HCT116 (cell line): ENCODE results near the gene ASB15. TPM values are rescaled to one million over a fixed set of nuclear protein-coding genes. Genes with fewer than 3 reads are reported as not detected.

ENCODE experiments used
- ATAC-seq: fragments of 200-7000 bp; cut with Tn5 transposase; 2 replicates; pipeline ENCODE4 v1.9.1; 2020; ENCODE audit warnings: mild to moderate bottlenecking, moderate library complexity
- BruUV-seq: library from RNA; stranded (reverse); fragments of 400-500 nt; replicated peaks from 2 replicates; lab custom pipeline; 2021; lab: Mats Ljungman, UMichigan
- CTCF ChIA-PET: fragments of 300-600 bp; sonication (Branson Sonifier 250); formaldehyde crosslinking; loops from one replicate; lab custom pipeline; 2021; ENCODE audit warnings: antibody characterized with exemption; lab: Charles Lee
- POLR2A ChIA-PET: fragments of 300-600, 350-600 bp; sonication (Branson Sonifier 250); formaldehyde crosslinking; loops from one replicate; lab custom pipeline; 2021; ENCODE audit warnings: antibody characterized with exemption; lab: Charles Lee
- RAD21 ChIA-PET, 2 experiments: fragments of 300-600 bp; sonication (Branson Sonifier 250); formaldehyde crosslinking; loops; one replicate each; lab custom pipeline; 2023; ENCODE audit warnings: low total read pairs in 2 of 2; ENCODE audit not compliant: uncharacterized antibody in 2 of 2, unreplicated experiment in 2 of 2, low non-redundant PET in 1 of 2; lab: Charles Lee
- DNase-seq: peaks from one replicate; pipeline ENCODE4 v3.0.0-alpha.2; 2010; ENCODE audit warnings: low read depth, low spot score
- H2AFZ ChIP-seq: fragments of 200-600 bp; shearing (Covaris generic), sonication (generic); 2 replicates; pipeline ENCODE4 v1.6.1; 2017; ENCODE audit warnings: low read depth, mixed run types, mixed read lengths, antibody characterized with exemption, low read length; ENCODE audit not compliant: poor library complexity, severe bottlenecking
- H3K27ac ChIP-seq: 2 replicates; pipeline ENCODE4 v1.5.1; 2012; ENCODE audit warnings: low read depth, low read length
- H3K27me3 ChIP-seq: fragments of 200-600 bp; sonication (generic); 2 replicates; pipeline ENCODE4 v1.6.1; 2016; ENCODE audit warnings: mixed run types, low read length, mixed read lengths; ENCODE audit not compliant: insufficient read depth
- H3K36me3 ChIP-seq, 2 experiments: fragments of 200-500 bp in 1 of 2; fragments of 200-600 bp in 1 of 2; sonication (Bioruptor generic) in 1 of 2; sonication (generic) in 1 of 2; 2 replicates each; pipeline versions ENCODE4 v1.5.1 to v1.6.1; 2014 to 2016; ENCODE audit warnings: low read length in 2 of 2, inconsistent platforms in 1 of 2, mixed read lengths in 1 of 2, mixed run types in 1 of 2; ENCODE audit not compliant: insufficient read depth in 2 of 2, control insufficient read depth in 1 of 2
- H3K4me1 ChIP-seq, 2 experiments: fragments of 200-600 bp in 1 of 2; sonication (generic) in 1 of 2; 2 replicates each; pipeline versions ENCODE4 v1.5.1 to v1.6.1; 2012 to 2017; ENCODE audit warnings: low read length in 2 of 2, inconsistent platforms in 1 of 2, mild to moderate bottlenecking in 1 of 2, mixed read lengths in 1 of 2, mixed run types in 1 of 2, moderate library complexity in 1 of 2; ENCODE audit not compliant: insufficient read depth in 2 of 2, control insufficient read depth in 1 of 2
- H3K4me2 ChIP-seq: fragments of 200-600 bp; sonication (generic); 2 replicates; pipeline ENCODE4 v1.6.1; 2017; ENCODE audit warnings: mixed run types, low read length, mixed read lengths
- H3K4me3 ChIP-seq, 2 experiments: fragments of 200-600 bp in 1 of 2; sonication (generic) in 1 of 2; replicated peaks in 1 of 2; 2 replicates each; pipeline ENCODE4 v1.5.1; 2011 to 2016; ENCODE audit warnings: low read length in 2 of 2, control low read depth in 1 of 2, low read depth in 1 of 2, mild to moderate bottlenecking in 1 of 2, mixed read lengths in 1 of 2, mixed run types in 1 of 2
- H3K79me2 ChIP-seq: fragments of 200-600 bp; sonication (generic); 2 replicates; pipeline ENCODE4 v1.6.1; 2017; ENCODE audit warnings: mild to moderate bottlenecking, mixed run types, low read length, moderate library complexity, mixed read lengths; ENCODE audit not compliant: insufficient read depth
- H3K9ac ChIP-seq: fragments of 200-600 bp; sonication (generic); 2 replicates; pipeline ENCODE4 v1.6.1; 2016; ENCODE audit warnings: low read length, mixed read lengths
- H3K9me2 ChIP-seq: fragments of 200-600 bp; sonication (generic), shearing (Covaris generic); 2 replicates; pipeline ENCODE4 v1.6.1; 2017; ENCODE audit warnings: mixed run types, mild to moderate bottlenecking, moderate library complexity; ENCODE audit not compliant: insufficient read depth
- H3K9me3 ChIP-seq, 2 experiments: fragments of 200-500 bp in 1 of 2; fragments of 200-600 bp in 1 of 2; sonication (Bioruptor generic) in 1 of 2; sonication (generic) in 1 of 2; 2 replicates each; pipeline ENCODE4 v1.6.1; 2014 to 2017; ENCODE audit warnings: low read length in 2 of 2, mixed read lengths in 2 of 2, inconsistent platforms in 1 of 2, low read depth in 1 of 2, mild to moderate bottlenecking in 1 of 2, mixed run types in 1 of 2, moderate library complexity in 1 of 2; ENCODE audit not compliant: control insufficient read depth in 1 of 2, insufficient read depth in 1 of 2
- H4K20me1 ChIP-seq: fragments of 200-600 bp; sonication (generic), shearing (Covaris generic); 2 replicates; pipeline ENCODE4 v1.6.1; 2017; ENCODE audit warnings: mixed run types, mild to moderate bottlenecking, moderate library complexity; ENCODE audit not compliant: insufficient read depth
- CEBPB ChIP-seq: IDR thresholded peaks from 2 replicates; pipeline ENCODE4 v1.6.1; 2012; ENCODE audit warnings: low read depth
- EGR1 ChIP-seq: IDR thresholded peaks from 2 replicates; pipeline ENCODE4 v1.6.1; 2012; ENCODE audit warnings: low read depth
- EZH2 ChIP-seq: fragments of 200-600 bp; sonication (generic); IDR thresholded peaks from 2 replicates; pipeline ENCODE4 v1.6.1; 2017; ENCODE audit warnings: antibody characterized with exemption, mixed run types
- EZH2phosphoT487 ChIP-seq: fragments of 200-600 bp; IDR thresholded peaks from 2 replicates; pipeline ENCODE4 v1.6.1; 2018; ENCODE audit warnings: antibody characterized with exemption, borderline replicate concordance
- POLR2AphosphoS5 ChIP-seq: IDR thresholded peaks from 2 replicates; pipeline ENCODE4 v1.6.1; 2011; ENCODE audit warnings: mild to moderate bottlenecking, low read depth, low read length, moderate library complexity
- SIN3A ChIP-seq: IDR thresholded peaks from 2 replicates; pipeline ENCODE4 v1.6.1; 2012; ENCODE audit warnings: low read depth
- SRF ChIP-seq: IDR thresholded peaks from 2 replicates; pipeline ENCODE4 v1.6.1; 2012; ENCODE audit warnings: low read depth
- TCF7L2 ChIP-seq: IDR thresholded peaks from 2 replicates; pipeline ENCODE4 v1.7.0; 2011; ENCODE audit warnings: borderline replicate concordance, inconsistent platforms; ENCODE audit not compliant: insufficient read depth, insufficient read length; ENCODE audit errors: extremely low read depth
- YY1 ChIP-seq: IDR thresholded peaks from 2 replicates; pipeline ENCODE4 v1.6.1; 2011; ENCODE audit warnings: low read length, low read depth, moderate library complexity, mild to moderate bottlenecking; ENCODE audit not compliant: insufficient replicate concordance; ENCODE audit errors: extremely low read depth
- intact Hi-C: fragments of 100-400 bp; cut with micrococcal nuclease; formaldehyde crosslinking; loops from 2 replicates; pipeline ENCODE4 v1.10.0; 2022
- total RNA-seq: library from RNA; stranded (reverse); gene quantifications from one replicate; pipeline ENCODE4 v1.2.1, GENCODE V29; 2021; ENCODE audit not compliant: unreplicated experiment
- TF ChIP-seq, protein P1 (sequence below): IDR thresholded peaks from 2 replicates; pipeline ENCODE4 v1.6.1; 2011; ENCODE audit warnings: mild to moderate bottlenecking, low read length, moderate library complexity; ENCODE audit not compliant: insufficient replicate concordance; ENCODE audit errors: extremely low read depth

ASB15 gene
- total RNA-seq, 1 experiment from 2014 or later = not detected

DNA sequence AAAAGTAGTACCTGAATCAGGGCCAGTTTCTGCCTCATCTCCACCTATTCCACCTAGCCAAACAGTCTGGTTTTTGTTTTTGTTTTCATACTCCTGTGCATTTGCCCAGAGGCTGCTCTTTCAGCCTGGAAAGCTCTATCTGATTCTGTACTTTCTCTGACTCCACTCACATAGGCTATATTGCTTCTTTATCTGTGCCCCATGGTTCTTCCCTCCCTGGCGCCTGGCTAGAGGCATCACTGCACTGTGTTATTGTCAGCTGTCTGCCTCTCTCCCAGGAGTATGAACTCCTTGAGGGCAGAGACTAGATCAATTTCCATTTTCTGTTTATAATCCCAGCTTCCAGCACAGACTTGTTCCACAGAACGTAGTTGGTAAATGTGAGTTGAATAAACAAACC is 49.0 kb downstream of the ASB15 start:
- RAD21 ChIA-PET = interaction anchor here in 1 of 2 experiments (0.6 kb wide), 1 partner anchor 98 kb away, joined by 5 read pairs; no protein-coding TSS in a partner anchor
- Histone ChIP-seq H3K4me1 (peaks cover 0 to 12% of the 10 kb centered on the region in 2 experiments; a peak in 1 of 4 replicates), H3K9ac (no peak overlapping the region), H2AFZ (no peak overlapping the region), H3K27me3 (no peaks in the 10 kb centered on the region), H3K36me3 (no peaks in the 10 kb centered on the region), H3K79me2 (no peaks in the 10 kb centered on the region), H3K9me3 (no peaks in the 10 kb centered on the region), H3K27ac (no peak overlapping the region), H3K4me2 (no peak overlapping the region), H4K20me1 (no peaks in the 10 kb centered on the region), H3K9me2 (no peaks in the 10 kb centered on the region; the same call in 1 of the 2 replicates), H3K4me3 (no peak overlapping the region)
- intact Hi-C loops = no loop called here
- DNase-seq (no peak), ATAC-seq (no peak)
- no TSS peak for BruUV-seq
- POLR2A ChIA-PET = no interaction called here
- no peak for TF ChIP-seq TCF7L2
- TF ChIP-seq YY1 = no peak
- no peak for TF ChIP-seq EZH2phosphoT487
- no peak for TF ChIP-seq EZH2
- TF ChIP-seq SRF = no peak
- no peak for TF ChIP-seq EGR1
- TF ChIP-seq, protein P1, sequence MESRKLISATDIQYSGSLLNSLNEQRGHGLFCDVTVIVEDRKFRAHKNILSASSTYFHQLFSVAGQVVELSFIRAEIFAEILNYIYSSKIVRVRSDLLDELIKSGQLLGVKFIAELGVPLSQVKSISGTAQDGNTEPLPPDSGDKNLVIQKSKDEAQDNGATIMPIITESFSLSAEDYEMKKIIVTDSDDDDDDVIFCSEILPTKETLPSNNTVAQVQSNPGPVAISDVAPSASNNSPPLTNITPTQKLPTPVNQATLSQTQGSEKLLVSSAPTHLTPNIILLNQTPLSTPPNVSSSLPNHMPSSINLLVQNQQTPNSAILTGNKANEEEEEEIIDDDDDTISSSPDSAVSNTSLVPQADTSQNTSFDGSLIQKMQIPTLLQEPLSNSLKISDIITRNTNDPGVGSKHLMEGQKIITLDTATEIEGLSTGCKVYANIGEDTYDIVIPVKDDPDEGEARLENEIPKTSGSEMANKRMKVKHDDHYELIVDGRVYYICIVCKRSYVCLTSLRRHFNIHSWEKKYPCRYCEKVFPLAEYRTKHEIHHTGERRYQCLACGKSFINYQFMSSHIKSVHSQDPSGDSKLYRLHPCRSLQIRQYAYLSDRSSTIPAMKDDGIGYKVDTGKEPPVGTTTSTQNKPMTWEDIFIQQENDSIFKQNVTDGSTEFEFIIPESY = no peak
- no peak for TF ChIP-seq SIN3A
- TF ChIP-seq CEBPB = no peak
- TF ChIP-seq POLR2AphosphoS5 = no peak
- CTCF ChIA-PET = interaction anchor here (1.0 kb wide), 1 partner anchor 32 kb away, joined by 3 read pairs; no protein-coding TSS in a partner anchor
